GM12873 (cell line): ENCODE results near the gene MARK3.

ENCODE experiments used
- CTCF ChIP-seq: IDR thresholded peaks from 2 replicates; pipeline ENCODE4 v1.5.1; 2012; ENCODE audit warnings: low read depth, mild to moderate bottlenecking, moderate library complexity, low read length, control low read depth; ENCODE audit not compliant: insufficient read depth; ENCODE audit errors: missing control alignments

MARK3 gene

GRCh38 chr14:103354141-103354540 lies 31.1 kb upstream of the MARK3 start:
- no peak for TF ChIP-seq CTCF

- no peak for TF ChIP-seq CTCF
These were observed 29.1 kb upstream of the MARK3 start for GRCh38 chr14:103356024-103356682.

GRCh38 chr14:103360548-103360947 lies 24.7 kb upstream of the MARK3 start:
- no peak for TF ChIP-seq CTCF

- no peak for TF ChIP-seq CTCF
These were observed 23.3 kb upstream of the MARK3 start for GRCh38 chr14:103361867-103362266.

- TF ChIP-seq CTCF = no peak
These were observed 22.4 kb upstream of the MARK3 start for GRCh38 chr14:103362780-103363179.

GRCh38 chr14:103366741-103367140 lies 18.5 kb upstream of the MARK3 start:
- TF ChIP-seq CTCF = no peak

- no peak for TF ChIP-seq CTCF
These were observed 17.2 kb upstream of the MARK3 start for GRCh38 chr14:103367995-103368394.
